ENCODE measurements around the gene STX16.

DNA sequence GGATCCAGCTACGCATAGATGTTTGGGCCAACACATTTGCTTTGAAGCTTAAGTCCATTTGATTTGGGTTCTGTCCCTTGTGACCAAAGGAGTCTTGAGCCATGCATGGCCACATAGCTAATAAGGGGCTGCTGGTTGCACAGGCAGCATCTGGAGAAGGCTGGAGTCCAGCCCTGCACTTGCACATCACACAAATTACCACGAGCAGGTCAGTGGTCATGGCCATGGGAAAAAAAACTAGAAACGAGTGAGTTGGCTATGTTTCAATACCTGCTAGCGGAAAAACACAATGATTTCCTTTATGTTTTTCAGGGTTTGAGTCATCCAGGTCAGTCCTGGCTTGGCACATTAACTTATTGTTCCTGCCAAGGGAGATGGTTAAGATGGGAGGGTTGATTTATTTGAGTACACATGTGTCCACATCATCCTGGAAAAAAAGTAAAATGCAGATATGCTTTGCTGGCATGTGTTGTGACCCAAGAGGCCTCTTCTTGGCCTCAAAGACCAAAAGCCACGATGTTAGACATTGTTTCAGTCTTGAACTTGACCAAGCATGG lies 5.6 kb upstream of the STX16 start:
- peak in 1 of 2 donors; percentile 48 for TF ChIP-seq EP300 (IDR thresholded peaks at IDR 0.05)
- no peak for TF ChIP-seq CTCF (IDR thresholded peaks at IDR 0.05)

Data from tibial nerve (tissue), 4 donors.